ENCODE data around the gene SEMA3D. TPM values are rescaled to one million over a fixed set of nuclear protein-coding genes. Genes with fewer than 3 reads are reported as not detected.

SEMA3D gene
- total RNA-seq, 1 experiment from 2014 or later: 23.3 TPM

DNA sequence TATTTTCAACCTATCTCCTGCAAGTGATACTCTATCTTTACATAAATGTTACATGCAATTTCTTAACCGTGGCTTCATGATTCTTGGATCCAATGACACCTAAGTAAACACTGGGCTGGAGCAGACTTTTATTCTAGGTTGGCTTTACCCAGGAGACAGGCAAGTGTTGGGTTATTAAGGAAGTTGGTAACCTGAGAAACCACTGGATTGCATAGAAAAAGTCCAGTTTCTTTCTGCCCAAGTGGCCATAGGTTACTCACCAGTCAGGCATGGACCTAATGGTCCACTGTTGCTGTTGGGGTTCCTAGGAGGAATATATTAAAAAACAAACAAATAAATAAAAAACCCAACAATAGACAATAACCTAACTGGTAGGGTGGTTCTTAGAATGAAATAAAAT lies 112.8 kb downstream of the SEMA3D start:
- no TSS peak for BruUV-seq (replicated peaks)
- no peaks in the 10 kb centered on the region for H3K9me3 ChIP-seq (ENCODE audit: low read depth, low read length, poor library complexity, severe bottlenecking)
- no peak for DNase-seq (ENCODE audit: low spot score)
- H3K27ac ChIP-seq (ENCODE audit: low read depth, low read length, poor library complexity, severe bottlenecking): no peak overlapping the region
- TF ChIP-seq, protein P1, sequence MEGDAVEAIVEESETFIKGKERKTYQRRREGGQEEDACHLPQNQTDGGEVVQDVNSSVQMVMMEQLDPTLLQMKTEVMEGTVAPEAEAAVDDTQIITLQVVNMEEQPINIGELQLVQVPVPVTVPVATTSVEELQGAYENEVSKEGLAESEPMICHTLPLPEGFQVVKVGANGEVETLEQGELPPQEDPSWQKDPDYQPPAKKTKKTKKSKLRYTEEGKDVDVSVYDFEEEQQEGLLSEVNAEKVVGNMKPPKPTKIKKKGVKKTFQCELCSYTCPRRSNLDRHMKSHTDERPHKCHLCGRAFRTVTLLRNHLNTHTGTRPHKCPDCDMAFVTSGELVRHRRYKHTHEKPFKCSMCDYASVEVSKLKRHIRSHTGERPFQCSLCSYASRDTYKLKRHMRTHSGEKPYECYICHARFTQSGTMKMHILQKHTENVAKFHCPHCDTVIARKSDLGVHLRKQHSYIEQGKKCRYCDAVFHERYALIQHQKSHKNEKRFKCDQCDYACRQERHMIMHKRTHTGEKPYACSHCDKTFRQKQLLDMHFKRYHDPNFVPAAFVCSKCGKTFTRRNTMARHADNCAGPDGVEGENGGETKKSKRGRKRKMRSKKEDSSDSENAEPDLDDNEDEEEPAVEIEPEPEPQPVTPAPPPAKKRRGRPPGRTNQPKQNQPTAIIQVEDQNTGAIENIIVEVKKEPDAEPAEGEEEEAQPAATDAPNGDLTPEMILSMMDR (conservative IDR thresholded peaks at IDR 0.05; ENCODE audit: low read depth, low read length): no peak
- TF ChIP-seq EZH2 (IDR thresholded peaks at IDR 0.05; ENCODE audit: borderline replicate concordance, low read depth, low read length, poor library complexity, severe bottlenecking): no peak
- peaks cover 43% of the 10 kb centered on the region for H3K4me1 ChIP-seq (ENCODE audit: insufficient read depth, low read length, poor library complexity, severe bottlenecking)
- ChIA-PET CTCF (no interaction called here), POLR2A (ENCODE audit: low non-redundant PET) (no interaction called here)
- H3K4me3 ChIP-seq (ENCODE audit: low read depth, low read length, poor library complexity, severe bottlenecking): no peak overlapping the region
- intact Hi-C loops (cut with micrococcal nuclease; ENCODE audit: unreplicated experiment): no loop called here
- no peaks in the 10 kb centered on the region for H3K27me3 ChIP-seq (replicated peaks; ENCODE audit: insufficient read depth, low read depth, low read length, poor library complexity)
- no peaks in the 10 kb centered on the region for H3K36me3 ChIP-seq (ENCODE audit: insufficient read depth, low read length, poor library complexity, severe bottlenecking)

DNA sequence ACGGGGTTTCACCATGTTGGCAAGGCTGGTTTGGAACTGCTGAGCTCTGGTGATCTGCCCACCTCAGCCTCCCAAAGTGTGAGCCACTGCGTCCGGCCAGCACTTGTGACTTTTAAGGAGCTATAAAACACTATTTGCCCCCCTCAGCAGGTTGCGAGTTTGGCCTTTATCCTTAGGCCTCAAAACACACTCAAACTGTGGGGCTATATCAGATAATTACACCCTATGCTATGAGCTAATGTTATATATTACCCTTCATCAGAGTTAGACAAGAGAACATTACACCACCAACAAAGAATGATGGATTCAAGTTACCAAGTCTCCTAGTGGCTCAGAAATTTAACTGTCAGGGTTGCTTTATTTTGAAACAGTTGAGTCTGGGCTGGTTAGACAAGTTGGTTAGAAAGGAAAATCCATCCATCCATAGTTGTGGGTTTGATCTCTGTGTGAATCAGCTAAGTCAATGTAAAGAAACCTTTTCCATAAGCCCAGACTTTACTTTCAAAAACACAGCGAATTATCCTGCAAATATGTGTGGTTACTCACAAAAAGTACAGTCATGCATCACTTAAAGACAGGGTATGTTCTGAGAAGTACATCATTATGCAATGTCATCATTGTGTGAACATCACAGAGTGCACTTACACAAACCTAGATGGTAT lies 115.8 kb downstream of the SEMA3D start:
- ChIA-PET POLR2A (ENCODE audit: low non-redundant PET) (no interaction called here), CTCF (no interaction called here)
- Histone ChIP-seq H3K27me3 (replicated peaks; ENCODE audit: insufficient read depth, low read depth, low read length, poor library complexity) (no peaks in the 10 kb centered on the region), H3K27ac (ENCODE audit: low read depth, low read length, poor library complexity, severe bottlenecking) (no peak overlapping the region), H3K9me3 (ENCODE audit: low read depth, low read length, poor library complexity, severe bottlenecking) (no peaks in the 10 kb centered on the region), H3K36me3 (ENCODE audit: insufficient read depth, low read length, poor library complexity, severe bottlenecking) (no peaks in the 10 kb centered on the region), H3K4me3 (ENCODE audit: low read depth, low read length, poor library complexity, severe bottlenecking) (no peak overlapping the region), H3K4me1 (ENCODE audit: insufficient read depth, low read length, poor library complexity, severe bottlenecking) (peaks cover 41% of the 10 kb centered on the region)
- TF ChIP-seq, protein P1 (conservative IDR thresholded peaks at IDR 0.05; ENCODE audit: low read depth, low read length): no peak
- TF ChIP-seq EZH2 (IDR thresholded peaks at IDR 0.05; ENCODE audit: borderline replicate concordance, low read depth, low read length, poor library complexity, severe bottlenecking): no peak
- no TSS peak for BruUV-seq (replicated peaks)
- intact Hi-C loops (cut with micrococcal nuclease; ENCODE audit: unreplicated experiment): no loop called here
- no peak for DNase-seq (ENCODE audit: low spot score)

DNA sequence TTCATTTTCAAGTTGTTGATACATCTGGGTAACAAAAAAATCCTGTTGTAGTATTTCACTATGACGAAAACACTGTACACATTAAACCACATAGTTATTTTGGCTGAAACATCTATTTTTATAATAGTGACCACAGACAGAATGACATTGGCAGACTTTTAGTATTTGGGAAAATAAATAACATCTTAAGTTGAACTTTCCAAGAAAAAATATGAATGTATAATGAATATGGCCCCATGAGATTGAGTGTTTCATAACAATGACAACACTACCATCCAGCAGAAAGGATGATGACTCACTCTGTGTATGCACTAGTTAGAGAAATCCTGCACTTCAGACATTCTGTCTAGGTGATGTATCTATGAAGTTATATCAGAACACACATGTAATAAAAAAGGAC lies 118.1 kb downstream of the SEMA3D start:
- Histone ChIP-seq H3K9me3 (ENCODE audit: low read depth, low read length, poor library complexity, severe bottlenecking) (no peaks in the 10 kb centered on the region), H3K27me3 (replicated peaks; ENCODE audit: insufficient read depth, low read depth, low read length, poor library complexity) (no peaks in the 10 kb centered on the region), H3K27ac (ENCODE audit: low read depth, low read length, poor library complexity, severe bottlenecking) (no peak overlapping the region), H3K36me3 (ENCODE audit: insufficient read depth, low read length, poor library complexity, severe bottlenecking) (no peaks in the 10 kb centered on the region), H3K4me1 (ENCODE audit: insufficient read depth, low read length, poor library complexity, severe bottlenecking) (peaks cover 47% of the 10 kb centered on the region), H3K4me3 (ENCODE audit: low read depth, low read length, poor library complexity, severe bottlenecking) (no peak overlapping the region)
- no peak for DNase-seq (ENCODE audit: low spot score)
- TF ChIP-seq, protein P1 (conservative IDR thresholded peaks at IDR 0.05; ENCODE audit: low read depth, low read length): no peak
- no peak for TF ChIP-seq EZH2 (IDR thresholded peaks at IDR 0.05; ENCODE audit: borderline replicate concordance, low read depth, low read length, poor library complexity, severe bottlenecking)
- ChIA-PET CTCF (no interaction called here), POLR2A (ENCODE audit: low non-redundant PET) (no interaction called here)
- BruUV-seq (replicated peaks): no TSS peak
- intact Hi-C loops (cut with micrococcal nuclease; ENCODE audit: unreplicated experiment): no loop called here

Data from A673 (cell line).